Choroid plexus epithelial cell (primary cell): Measurements from ENCODE around the gene A1CF.
A peak's percentile ranks its signal among the peaks of the same experiment; 100 is the strongest.
"Not testable (repeated sequence)": the region's sequence is repeated elsewhere in the genome, so short reads cannot be mapped to it uniquely, and the experiment has no call there.

Source experiments
- DNase-seq: peaks from one replicate; pipeline ENCODE4 v3.0.0-alpha.2; 2010; ENCODE audit warnings: low read depth
- H3K4me3 ChIP-seq: 2 replicates; pipeline ENCODE4 v1.5.1; 2011; ENCODE audit warnings: low read depth, mild to moderate bottlenecking, control low read depth, low read length, moderate library complexity
- TF ChIP-seq, protein P1 (sequence below): conservative IDR thresholded peaks from 2 replicates; pipeline ENCODE4 v1.5.1; 2011; ENCODE audit warnings: low read depth, mild to moderate bottlenecking, control low read depth, inconsistent platforms, low read length, moderate library complexity

Gene A1CF

DNA sequence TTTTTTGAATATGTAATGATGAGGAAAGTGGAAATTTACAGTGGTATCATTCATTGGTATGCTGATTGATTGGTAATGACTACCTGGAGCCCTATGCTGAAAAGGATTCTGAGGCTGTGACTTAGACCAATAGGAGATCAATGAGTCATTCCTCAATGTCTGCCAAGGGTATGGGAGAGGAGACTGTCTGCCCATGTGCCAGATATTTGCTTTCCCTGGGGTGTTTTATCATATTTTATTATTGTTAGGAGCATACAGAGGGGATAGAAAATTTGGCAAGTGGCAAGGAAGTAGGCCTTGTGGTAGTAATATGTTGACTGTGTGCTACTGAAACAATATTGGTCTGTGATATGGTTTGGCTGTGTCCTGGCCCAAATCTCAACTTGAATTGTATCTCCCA, 90.9 kb downstream of the A1CF start:
- peak; percentile 2 for DNase-seq
- H3K4me3 ChIP-seq: no peak overlapping the region
- TF ChIP-seq, protein P1, sequence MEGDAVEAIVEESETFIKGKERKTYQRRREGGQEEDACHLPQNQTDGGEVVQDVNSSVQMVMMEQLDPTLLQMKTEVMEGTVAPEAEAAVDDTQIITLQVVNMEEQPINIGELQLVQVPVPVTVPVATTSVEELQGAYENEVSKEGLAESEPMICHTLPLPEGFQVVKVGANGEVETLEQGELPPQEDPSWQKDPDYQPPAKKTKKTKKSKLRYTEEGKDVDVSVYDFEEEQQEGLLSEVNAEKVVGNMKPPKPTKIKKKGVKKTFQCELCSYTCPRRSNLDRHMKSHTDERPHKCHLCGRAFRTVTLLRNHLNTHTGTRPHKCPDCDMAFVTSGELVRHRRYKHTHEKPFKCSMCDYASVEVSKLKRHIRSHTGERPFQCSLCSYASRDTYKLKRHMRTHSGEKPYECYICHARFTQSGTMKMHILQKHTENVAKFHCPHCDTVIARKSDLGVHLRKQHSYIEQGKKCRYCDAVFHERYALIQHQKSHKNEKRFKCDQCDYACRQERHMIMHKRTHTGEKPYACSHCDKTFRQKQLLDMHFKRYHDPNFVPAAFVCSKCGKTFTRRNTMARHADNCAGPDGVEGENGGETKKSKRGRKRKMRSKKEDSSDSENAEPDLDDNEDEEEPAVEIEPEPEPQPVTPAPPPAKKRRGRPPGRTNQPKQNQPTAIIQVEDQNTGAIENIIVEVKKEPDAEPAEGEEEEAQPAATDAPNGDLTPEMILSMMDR: no peak

DNA sequence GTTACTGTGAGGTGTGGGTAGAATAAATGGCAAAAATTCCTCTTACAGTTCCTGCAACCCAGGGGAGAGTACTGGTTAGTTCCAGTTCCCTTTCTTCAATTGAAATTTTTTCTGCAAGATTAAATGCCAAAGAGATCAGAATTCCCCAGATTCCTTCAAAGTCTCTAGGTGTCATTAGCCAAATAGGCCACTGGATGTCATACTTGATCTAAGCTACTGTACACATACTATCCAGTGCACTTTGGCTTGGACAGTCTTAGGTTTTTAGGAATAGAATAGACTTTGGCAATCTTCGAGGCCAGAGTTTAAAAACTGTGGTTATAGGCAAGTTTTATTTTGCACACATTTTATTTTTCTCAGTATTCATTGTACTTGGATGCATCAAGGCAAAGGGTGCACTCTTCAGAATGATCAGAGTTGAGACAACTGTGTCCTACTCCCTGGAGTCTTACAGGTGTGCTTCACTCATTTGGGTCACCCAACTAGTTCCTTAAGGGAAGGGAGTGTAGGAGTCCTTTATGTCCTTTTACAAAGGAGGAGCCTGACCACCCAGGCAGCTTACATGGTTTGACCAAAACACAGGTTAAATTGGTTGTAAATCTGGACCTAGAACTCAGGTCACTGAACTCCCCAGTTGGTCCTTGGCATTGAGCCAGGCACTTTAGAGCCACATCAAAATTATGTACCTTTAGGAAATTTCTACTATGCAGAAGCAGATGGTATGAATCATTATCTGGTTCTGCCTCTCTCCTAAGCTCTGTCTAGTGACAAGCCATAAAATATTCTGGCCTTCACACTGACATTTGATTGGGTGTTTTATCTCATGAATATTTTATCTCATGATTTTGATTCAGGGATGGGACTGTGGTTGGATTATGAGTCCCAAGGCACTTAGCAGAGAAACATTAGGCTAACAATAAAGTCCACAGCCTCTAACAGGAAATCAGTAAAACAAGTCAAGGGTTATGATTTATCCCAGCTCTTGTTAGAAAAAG, 96.2 kb downstream of the A1CF start:
- TF ChIP-seq, protein P1: peak; percentile 69
- H3K4me3 ChIP-seq: no peak overlapping the region
- DNase-seq: peak; percentile 85

DNA sequence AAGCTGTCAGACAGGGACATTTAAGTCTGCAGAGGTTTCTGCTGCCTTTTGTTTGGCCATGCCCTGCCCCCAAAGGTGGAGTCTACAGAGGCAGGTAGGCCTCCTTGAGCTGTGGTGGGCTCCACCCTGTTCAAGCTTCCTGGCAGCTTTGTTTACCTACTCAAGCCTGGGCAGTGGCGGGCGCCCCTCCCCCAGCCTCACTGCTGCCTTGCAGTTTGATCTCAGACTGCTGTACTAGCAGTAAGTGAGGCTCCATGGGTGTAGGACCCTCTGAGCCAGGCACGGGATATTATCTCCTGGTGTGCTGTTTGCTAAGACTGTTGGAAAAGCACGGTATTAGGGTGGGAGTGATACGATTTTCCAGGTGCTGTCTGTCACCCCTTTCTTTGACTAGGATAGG, 97.5 kb downstream of the A1CF start:
- DNase-seq, H3K4me3 ChIP-seq: not testable (repeated sequence)

DNA sequence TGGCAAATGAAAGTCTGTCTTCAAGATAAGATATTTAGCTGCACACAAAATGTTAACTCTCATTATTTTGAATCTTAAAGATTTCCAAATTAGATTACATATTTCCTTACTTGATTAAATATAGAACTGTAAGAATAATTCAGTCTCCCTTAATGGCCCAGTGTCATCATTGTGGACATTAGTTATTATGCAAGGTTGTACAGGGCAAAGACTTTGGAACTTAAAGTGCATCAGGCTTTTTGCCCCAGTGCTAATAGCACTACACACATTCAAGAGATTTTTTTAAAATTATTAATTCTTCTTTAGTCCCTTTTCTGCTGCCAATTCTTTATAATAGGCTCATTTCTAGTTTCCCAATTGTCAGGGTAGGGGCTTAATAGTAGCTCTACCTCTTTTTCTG, 103.4 kb downstream of the A1CF start:
- not testable (repeated sequence) for H3K4me3 ChIP-seq, DNase-seq

DNA sequence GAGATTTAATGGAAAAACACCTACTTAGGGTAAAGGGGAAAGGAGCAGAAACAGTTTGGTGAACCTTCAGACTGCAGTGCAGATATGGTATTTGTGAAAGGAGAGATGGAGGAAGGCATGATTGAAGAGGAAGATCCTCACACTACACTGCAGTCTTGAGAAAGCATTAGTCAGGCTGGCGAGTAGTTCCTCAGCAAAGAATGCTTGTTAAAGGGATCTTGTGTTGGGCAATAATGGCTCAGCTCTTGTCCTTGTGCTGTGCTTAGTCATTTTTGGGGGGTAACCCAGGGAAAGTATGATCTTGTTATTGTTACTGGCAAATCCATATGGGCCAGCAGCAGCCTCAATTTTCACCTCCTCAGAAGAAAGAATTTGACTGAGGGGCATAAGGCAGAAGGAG, 105.4 kb downstream of the A1CF start:
- not testable (repeated sequence) for H3K4me3 ChIP-seq
- DNase-seq: peak; percentile 61

DNA sequence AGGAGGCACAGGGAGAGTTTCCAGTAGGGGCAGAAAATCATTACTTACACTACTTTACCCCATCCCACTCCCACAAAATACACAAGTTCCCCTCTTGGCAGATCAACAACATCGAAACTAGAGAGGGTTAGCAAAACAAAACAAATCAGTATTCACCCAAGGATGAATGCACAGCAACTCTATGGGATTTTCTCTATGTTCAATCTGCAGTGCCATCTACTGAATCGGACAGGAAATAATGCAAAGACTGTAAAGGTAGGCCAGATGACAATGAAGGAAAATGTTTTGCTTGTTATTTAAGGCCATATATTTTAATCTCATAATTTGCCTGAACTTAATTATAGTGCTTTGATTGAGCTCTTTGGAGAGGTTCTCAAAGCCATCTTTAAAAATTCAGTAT, 110.6 kb downstream of the A1CF start:
- DNase-seq: peak; percentile 31
- H3K4me3 ChIP-seq: not testable (repeated sequence)

DNA sequence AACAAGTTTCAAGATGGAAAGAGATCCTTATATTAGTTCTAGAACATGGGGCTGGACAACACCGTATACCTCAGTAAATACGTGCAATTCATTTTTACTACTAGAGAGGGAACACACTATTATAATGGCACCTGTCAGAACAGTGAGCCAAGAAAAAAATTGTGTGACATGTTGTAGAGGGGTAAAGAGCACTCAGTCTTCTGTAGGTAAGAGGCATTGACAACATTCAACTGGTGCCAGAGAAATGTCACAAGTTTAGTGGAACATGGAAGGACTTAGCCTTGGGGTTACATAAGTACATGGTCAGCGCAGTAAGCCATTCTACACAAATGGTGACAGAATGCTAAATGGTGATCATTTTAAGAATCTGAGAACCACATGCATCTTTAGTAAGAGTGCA, 113.4 kb downstream of the A1CF start:
- H3K4me3 ChIP-seq, DNase-seq: not testable (repeated sequence)

DNA sequence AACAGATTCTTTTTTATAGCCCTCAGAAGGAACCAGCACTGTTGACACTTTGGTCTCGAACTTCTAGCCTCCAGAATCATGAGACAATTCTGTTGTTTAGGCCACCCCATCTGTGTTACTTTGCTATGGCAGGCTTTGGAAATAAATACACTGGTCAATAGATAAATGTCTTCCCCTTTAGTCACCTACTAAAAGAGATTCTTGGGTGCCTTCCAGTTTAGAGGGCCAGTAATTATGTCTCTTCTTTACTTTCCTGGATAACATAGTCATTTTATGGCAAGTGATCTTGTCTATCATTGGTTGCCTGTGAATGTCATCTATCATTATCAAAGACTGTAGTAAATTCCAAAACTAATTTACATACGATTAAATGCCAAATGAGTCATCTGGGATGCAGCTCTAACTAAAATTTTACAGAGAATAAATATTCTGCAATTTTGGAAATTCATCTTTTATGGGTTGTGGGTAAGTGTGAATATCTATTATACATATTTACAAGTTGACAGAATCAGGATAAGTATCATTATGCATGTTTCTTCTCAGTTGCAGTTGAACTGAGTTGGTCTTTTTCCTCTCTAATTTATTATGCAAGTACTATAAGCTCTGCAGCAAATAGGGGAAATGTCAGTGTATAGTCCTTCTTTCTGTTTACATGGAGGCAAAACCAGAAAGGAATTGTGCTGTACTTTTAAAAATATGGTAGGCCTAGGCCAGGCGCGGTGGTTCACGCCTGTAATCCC, 118.5 kb downstream of the A1CF start:
- H3K4me3 ChIP-seq: not testable (repeated sequence)
- DNase-seq: peak; percentile 13
